Peyer's patch (tissue), 4 donors: ENCODE measurements around the gene ZNF484.

Source experiments
- CTCF ChIP-seq, 6 experiments: fragments of 450-650 bp in 4 of 6; fragments of 200-600 bp in 2 of 6; sonication (generic) in 1 of 6; IDR thresholded peaks; one replicate each; pipeline ENCODE4 v1.5.1; 2017 to 2019; ENCODE audit warnings: antibody characterized with exemption in 6 of 6, mild to moderate bottlenecking in 3 of 6, moderate library complexity in 1 of 6
- POLR2A ChIP-seq, 2 donors: fragments of 450-650 bp; IDR thresholded peaks; one replicate each; pipeline ENCODE4 v1.5.1; 2017; ENCODE audit warnings: antibody characterized with exemption in 2 of 2, mild to moderate bottlenecking in 2 of 2, moderate library complexity in 2 of 2

- no peak for TF ChIP-seq CTCF (IDR thresholded peaks at IDR 0.05)
- TF ChIP-seq POLR2A (IDR thresholded peaks at IDR 0.05): no peak
Measured at GRCh38 chr9:92798358-92798757, 79.5 kb downstream of the ZNF484 start.
